ENCODE data around the gene DNAJB13.

- TF ChIP-seq E2F4 (CRISPR knock-in tag; IDR thresholded peaks at IDR 0.05; ENCODE audit: borderline replicate concordance, low read depth) = no peak
- no peak for TF ChIP-seq ZNF671 (CRISPR knock-in tag; IDR thresholded peaks at IDR 0.05)
- TF ChIP-seq JUN (CRISPR knock-in tag; IDR thresholded peaks at IDR 0.05) = no peak
- TF ChIP-seq ZBTB21 (CRISPR knock-in tag; IDR thresholded peaks at IDR 0.05; ENCODE audit: borderline replicate concordance) = no peak
- no peak for TF ChIP-seq ELF4 (CRISPR knock-in tag; IDR thresholded peaks at IDR 0.05; ENCODE audit: low read depth)
- TF ChIP-seq MYBL2 (CRISPR knock-in tag; IDR thresholded peaks at IDR 0.05) = no peak
- no peak for TF ChIP-seq CTCF (IDR thresholded peaks at IDR 0.05)
- TF ChIP-seq ESRRA (CRISPR knock-in tag; IDR thresholded peaks at IDR 0.05; ENCODE audit: borderline replicate concordance) = no peak
- TF ChIP-seq TEAD1 (CRISPR knock-in tag; IDR thresholded peaks at IDR 0.05) = no peak
- no peak for TF ChIP-seq ZNF423 (CRISPR knock-in tag; IDR thresholded peaks at IDR 0.05)
- no peak for TF ChIP-seq TEAD4 (CRISPR knock-in tag; IDR thresholded peaks at IDR 0.05)
- no peak for TF ChIP-seq NFYB (CRISPR knock-in tag; conservative IDR thresholded peaks at IDR 0.05; ENCODE audit: low read depth)
These were observed 14.9 kb downstream of the DNAJB13 start for GRCh38 chr11:73965764-73966121.

Measured in WTC11 (cell line).